A673 (cell line): Measurements from ENCODE around the gene ZNF678.

Experiments
- CTCF ChIP-seq: fragments of 300-800, 200-600 bp; sonication (generic); conservative IDR thresholded peaks from 2 replicates; pipeline ENCODE4 v1.5.1; 2017; ENCODE audit warnings: low read depth, mild to moderate bottlenecking, antibody characterized with exemption, low read length, moderate library complexity, mixed read lengths
- EZH2 ChIP-seq: fragments of 200-600 bp; sonication (generic); IDR thresholded peaks from 2 replicates; pipeline ENCODE4 v1.6.1; 2017; ENCODE audit warnings: borderline replicate concordance, low read depth, mild to moderate bottlenecking, mixed read lengths, antibody characterized with exemption, low read length; ENCODE audit not compliant: poor library complexity, severe bottlenecking

- TF ChIP-seq EZH2 (no peak), CTCF (no peak)
These were observed 149.3 kb downstream of the ZNF678 start for GRCh38 chr1:227712648-227713047.
